Neuronal stem cell (in vitro differentiated cells): ENCODE results near the gene BPIFB2.
A peak's percentile ranks its signal among the peaks of the same experiment; 100 is the strongest.
"Not testable (repeated sequence)": the region's sequence is repeated elsewhere in the genome, so short reads cannot be mapped to it uniquely, and the experiment has no call there.

Source experiments
- DNase-seq: peaks from one replicate; pipeline ENCODE4 v3.0.0-alpha.2; 2013; ENCODE audit warnings: low spot score
- H2AFZ ChIP-seq: one replicate; pipeline ENCODE4 v1.6.1; 2013; ENCODE audit warnings: mild to moderate bottlenecking, low read length, inconsistent platforms
- H2AK5ac ChIP-seq: 2 replicates; pipeline ENCODE4 v1.6.1; 2013; ENCODE audit warnings: low read depth, mild to moderate bottlenecking, inconsistent platforms, low read length, moderate library complexity, mixed read lengths
- H2BK120ac ChIP-seq: 2 replicates; pipeline ENCODE4 v1.6.1; 2013; ENCODE audit warnings: low read depth, mild to moderate bottlenecking, inconsistent platforms, low read length, moderate library complexity, mixed read lengths
- H2BK12ac ChIP-seq: one replicate; pipeline ENCODE4 v1.6.1; 2013; ENCODE audit warnings: low read length, inconsistent platforms
- H2BK15ac ChIP-seq: 2 replicates; pipeline ENCODE4 v1.6.1; 2013; ENCODE audit warnings: mild to moderate bottlenecking, low read length, inconsistent platforms, mixed read lengths
- H2BK5ac ChIP-seq: one replicate; pipeline ENCODE4 v1.6.1; 2013; ENCODE audit warnings: inconsistent platforms, mild to moderate bottlenecking, low read length, moderate library complexity
- H3K14ac ChIP-seq: one replicate; pipeline ENCODE4 v1.6.1; 2013; ENCODE audit warnings: low read length, inconsistent platforms
- H3K18ac ChIP-seq: 2 replicates; pipeline ENCODE4 v1.6.1; 2013; ENCODE audit warnings: low read length, inconsistent platforms
- H3K23ac ChIP-seq: 2 replicates; pipeline ENCODE4 v1.6.1; 2013; ENCODE audit warnings: low read depth, mild to moderate bottlenecking, mixed read lengths, low read length, inconsistent platforms; ENCODE audit not compliant: poor library complexity
- H3K27ac ChIP-seq: replicated peaks from 3 replicates; pipeline ENCODE4 v1.5.1; 2013; ENCODE audit warnings: low read length, inconsistent platforms
- H3K27me3 ChIP-seq, 3 experiments: 2 replicates each; pipeline ENCODE4 v1.6.1; 2013; ENCODE audit warnings: low read length in 3 of 3, mild to moderate bottlenecking in 2 of 3, inconsistent platforms in 1 of 3, low read depth in 1 of 3, mixed read lengths in 1 of 3, moderate library complexity in 1 of 3; ENCODE audit not compliant: control insufficient read depth in 3 of 3, insufficient read depth in 3 of 3
- H3K36me3 ChIP-seq, 2 donors: replicated peaks in 1 of 2; 2 replicates each; pipeline ENCODE4 v1.6.1; 2013; ENCODE audit warnings: low read length in 2 of 2; ENCODE audit not compliant: control insufficient read depth in 2 of 2, insufficient read depth in 2 of 2
- H3K4ac ChIP-seq: 2 replicates; pipeline ENCODE4 v1.6.1; 2013; ENCODE audit warnings: inconsistent platforms, mild to moderate bottlenecking, low read length, moderate library complexity
- H3K4me1 ChIP-seq, 2 donors: 1 replicate in 1 of 2; 2 replicates in 1 of 2; pipeline ENCODE4 v1.6.1; 2013; ENCODE audit warnings: low read length in 2 of 2, low read depth in 1 of 2; ENCODE audit not compliant: control insufficient read depth in 2 of 2, insufficient read depth in 1 of 2
- H3K4me2 ChIP-seq: one replicate; pipeline ENCODE4 v1.6.1; 2013; ENCODE audit warnings: mild to moderate bottlenecking, low read length, inconsistent platforms; ENCODE audit not compliant: insufficient read depth, poor library complexity, severe bottlenecking
- H3K4me3 ChIP-seq, 2 donors: 2 replicates each; pipeline ENCODE4 v1.5.1; 2013; ENCODE audit warnings: low read length in 2 of 2, mild to moderate bottlenecking in 2 of 2, inconsistent platforms in 1 of 2, moderate library complexity in 1 of 2
- H3K79me1 ChIP-seq: one replicate; pipeline ENCODE4 v1.6.1; 2013; ENCODE audit warnings: low read depth, mild to moderate bottlenecking, inconsistent platforms, low read length, moderate library complexity
- H3K9ac ChIP-seq: one replicate; pipeline ENCODE4 v1.6.1; 2013; ENCODE audit warnings: mild to moderate bottlenecking, low read depth, low read length, inconsistent platforms; ENCODE audit not compliant: poor library complexity
- H3K9me3 ChIP-seq, 2 donors: replicated peaks in 1 of 2; 2 replicates each; pipeline versions ENCODE3 to v1.6.1; 2013; ENCODE audit warnings: low read length in 2 of 2, mild to moderate bottlenecking in 2 of 2, inconsistent platforms in 1 of 2, low read depth in 1 of 2, mixed read lengths in 1 of 2, moderate library complexity in 1 of 2; ENCODE audit not compliant: control insufficient read depth in 2 of 2, insufficient read depth in 1 of 2
- H4K8ac ChIP-seq: one replicate; pipeline ENCODE4 v1.6.1; 2013; ENCODE audit warnings: low read depth, mild to moderate bottlenecking, inconsistent platforms, low read length, moderate library complexity
- H4K91ac ChIP-seq: one replicate; pipeline ENCODE4 v1.6.1; 2013; ENCODE audit warnings: low read length, low read depth, mild to moderate bottlenecking, inconsistent platforms; ENCODE audit not compliant: poor library complexity
- WGBS, 2 donors: extraction: QIAGEN DNeasy Blood & Tissue Kit; methylation state at CpG; one replicate each; pipeline ENCODE4 v1.1.7; 2013; ENCODE audit warnings: missing lambda C conversion rate in 2 of 2, mixed read lengths in 1 of 2; ENCODE audit not compliant: insufficient read length in 2 of 2, insufficient replicate concordance in 1 of 2; ENCODE audit errors: extremely low coverage in 2 of 2; 5-methylcytosine and 5-hydroxymethylcytosine counted together

BPIFB2 gene

GRCh38 chr20:32960849-32961731, 46.4 kb upstream of the BPIFB2 start:
- peak overlapping the region; percentile 56 for H3K18ac ChIP-seq
- H3K27ac ChIP-seq, result no peak overlapping the region
- peak overlapping the region; percentile 19 for H2BK120ac ChIP-seq
- peak overlapping the region; percentile 51 for H2BK15ac ChIP-seq
- peak overlapping the region; percentile 69 for H3K23ac ChIP-seq
- H2AFZ ChIP-seq, result no peak overlapping the region
- WGBS, 2 donors, result no CpG with 5 or more reads among the region's 28 CpGs
- H3K27me3 ChIP-seq, result peaks cover 0 to 6% (median 0%) of the 10 kb centered on the region in 3 experiments
- no peaks in the 10 kb centered on the region for H3K4me1 ChIP-seq
- H3K79me1 ChIP-seq, result no peaks in the 10 kb centered on the region
- no peak overlapping the region for H2BK12ac ChIP-seq
- H2BK5ac ChIP-seq, result no peak overlapping the region
- peak overlapping the region; percentile 54 for H4K91ac ChIP-seq
- H3K4me3 ChIP-seq, result no peak overlapping the region
- peak overlapping the region; percentile 13 for H3K9ac ChIP-seq
- no peak for DNase-seq
- H3K4ac ChIP-seq, result no peak overlapping the region
- H3K9me3 ChIP-seq, result peaks cover 0 to 7% of the 10 kb centered on the region in 2 donors
- H3K36me3 ChIP-seq, result no peaks in the 10 kb centered on the region
- H4K8ac ChIP-seq, result no peak overlapping the region
- H3K4me2 ChIP-seq, result no peak overlapping the region
- H2AK5ac ChIP-seq, result peak overlapping the region; percentile 68
- H3K14ac ChIP-seq, result no peak overlapping the region

GRCh38 chr20:32962053-32962452, 45.5 kb upstream of the BPIFB2 start:
- no peak overlapping the region for H3K4me2 ChIP-seq
- H3K18ac ChIP-seq, result no peak overlapping the region
- H4K8ac ChIP-seq, result no peak overlapping the region
- no CpG with 5 or more reads among the region's 5 CpGs for WGBS, 2 donors
- peak overlapping the region; percentile 41 for H2BK15ac ChIP-seq
- H3K9ac ChIP-seq, result no peak overlapping the region
- no peak overlapping the region for H3K23ac ChIP-seq
- H3K9me3 ChIP-seq, result peaks cover 0 to 7% of the 10 kb centered on the region in 2 donors
- H3K4me1 ChIP-seq, result no peaks in the 10 kb centered on the region
- no peak overlapping the region for H2AFZ ChIP-seq
- H3K36me3 ChIP-seq, result no peaks in the 10 kb centered on the region
- H3K27me3 ChIP-seq, result peaks cover 0 to 6% (median 0%) of the 10 kb centered on the region in 3 experiments
- no peak overlapping the region for H4K91ac ChIP-seq
- H3K14ac ChIP-seq, result no peak overlapping the region
- H2BK12ac ChIP-seq, result no peak overlapping the region
- peak overlapping the region; percentile 4 for H2BK120ac ChIP-seq
- H3K4ac ChIP-seq, result no peak overlapping the region
- H2AK5ac ChIP-seq, result peak overlapping the region; percentile 14
- no peak overlapping the region for H2BK5ac ChIP-seq
- DNase-seq, result no peak
- H3K4me3 ChIP-seq, result no peak overlapping the region
- H3K27ac ChIP-seq, result no peak overlapping the region
- H3K79me1 ChIP-seq, result no peaks in the 10 kb centered on the region

GRCh38 chr20:32962646-32963045, 44.9 kb upstream of the BPIFB2 start:
- no CpG with 5 or more reads among the region's 11 CpGs for WGBS, 2 donors
- not testable (repeated sequence) for H3K18ac ChIP-seq, H4K8ac ChIP-seq, H2BK120ac ChIP-seq, H3K14ac ChIP-seq, H3K23ac ChIP-seq, DNase-seq, H2BK15ac ChIP-seq, H3K9ac ChIP-seq, H3K4me3 ChIP-seq, H3K27ac ChIP-seq, H3K4me2 ChIP-seq, H3K27me3 ChIP-seq, H2AFZ ChIP-seq, H2AK5ac ChIP-seq, H3K79me1 ChIP-seq, H3K9me3 ChIP-seq, H3K4ac ChIP-seq, H4K91ac ChIP-seq, H3K36me3 ChIP-seq, H3K4me1 ChIP-seq, H2BK5ac ChIP-seq, H2BK12ac ChIP-seq

GRCh38 chr20:32963176-32963575, 44.3 kb upstream of the BPIFB2 start:
- H3K4me3 ChIP-seq, result no peak overlapping the region
- no peaks in the 10 kb centered on the region for H3K9me3 ChIP-seq
- no peak overlapping the region for H3K9ac ChIP-seq
- H2BK12ac ChIP-seq, result no peak overlapping the region
- no peak overlapping the region for H2AFZ ChIP-seq
- H3K23ac ChIP-seq, result no peak overlapping the region
- H2AK5ac ChIP-seq, result peak overlapping the region; percentile 13
- no peak overlapping the region for H3K4me2 ChIP-seq
- H3K79me1 ChIP-seq, result no peaks in the 10 kb centered on the region
- no peaks in the 10 kb centered on the region for H3K4me1 ChIP-seq
- H3K14ac ChIP-seq, result no peak overlapping the region
- H2BK5ac ChIP-seq, result no peak overlapping the region
- H3K36me3 ChIP-seq, result no peaks in the 10 kb centered on the region
- no peak overlapping the region for H2BK120ac ChIP-seq
- H3K18ac ChIP-seq, result no peak overlapping the region
- H4K8ac ChIP-seq, result no peak overlapping the region
- no peak overlapping the region for H3K4ac ChIP-seq
- peaks cover 0 to 6% (median 0%) of the 10 kb centered on the region in 3 experiments for H3K27me3 ChIP-seq
- no peak overlapping the region for H2BK15ac ChIP-seq
- no peak for DNase-seq
- WGBS, 2 donors, result no CpG with 5 or more reads among the region's 5 CpGs
- H4K91ac ChIP-seq, result no peak overlapping the region
- no peak overlapping the region for H3K27ac ChIP-seq
